D721Med (cell line): ENCODE results near the gene ZNF583.

ENCODE experiments used
- DNase-seq: peaks from one replicate; pipeline ENCODE4 v3.0.0; 2011; ENCODE audit warnings: low spot score; ENCODE audit not compliant: insufficient read length
- FAIRE-seq: peaks from 2 replicates; lab custom pipeline; 2011; peaks lifted over from hg19 to GRCh38; lab: Jason Lieb, UNC
- CTCF ChIP-seq: IDR thresholded peaks from 2 replicates; pipeline ENCODE4 v1.5.1; 2012; ENCODE audit warnings: mild to moderate bottlenecking, control low read depth; ENCODE audit not compliant: insufficient read depth; ENCODE audit errors: missing control alignments

Gene ZNF583

GRCh38 chr19:56476093-56476492, 72.0 kb downstream of the ZNF583 start:
- DNase-seq (no peak), FAIRE-seq (no peak)

More at GRCh38 chr19:56476093-56476492, 72.0 kb downstream of the ZNF583 start:
- no peak for TF ChIP-seq CTCF
